ENCODE measurements around the gene RAB4A. TPM values are rescaled to one million over a fixed set of nuclear protein-coding genes. Genes with fewer than 3 reads are reported as not detected.
"Not testable (repeated sequence)": the region's sequence is repeated elsewhere in the genome, so short reads cannot be mapped to it uniquely, and the experiment has no call there.

The RAB4A gene
- total RNA-seq, 1 donor from 2014 or later: 28.2 TPM

DNA sequence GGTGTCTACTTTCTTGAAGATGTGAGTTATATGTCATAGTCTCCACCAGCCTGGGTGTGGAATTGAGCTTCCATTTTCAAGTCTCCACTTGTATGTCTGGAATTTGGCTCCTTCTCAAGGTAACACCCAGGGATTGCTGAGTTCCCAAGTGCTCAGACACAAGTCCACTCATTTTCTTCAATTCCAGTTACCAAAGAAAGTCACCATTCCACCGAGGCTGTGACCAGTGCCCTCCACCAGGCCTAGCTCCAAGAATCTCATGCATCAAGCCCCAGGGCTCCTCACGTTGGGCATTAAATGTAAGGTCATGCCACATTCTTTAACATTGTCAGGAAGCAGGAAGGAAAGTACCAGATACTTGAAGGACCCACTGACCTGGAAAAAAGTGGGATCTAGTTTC is 2.4 kb upstream of the RAB4A start:
- intact Hi-C loops (cut with micrococcal nuclease): no loop called here

DNA sequence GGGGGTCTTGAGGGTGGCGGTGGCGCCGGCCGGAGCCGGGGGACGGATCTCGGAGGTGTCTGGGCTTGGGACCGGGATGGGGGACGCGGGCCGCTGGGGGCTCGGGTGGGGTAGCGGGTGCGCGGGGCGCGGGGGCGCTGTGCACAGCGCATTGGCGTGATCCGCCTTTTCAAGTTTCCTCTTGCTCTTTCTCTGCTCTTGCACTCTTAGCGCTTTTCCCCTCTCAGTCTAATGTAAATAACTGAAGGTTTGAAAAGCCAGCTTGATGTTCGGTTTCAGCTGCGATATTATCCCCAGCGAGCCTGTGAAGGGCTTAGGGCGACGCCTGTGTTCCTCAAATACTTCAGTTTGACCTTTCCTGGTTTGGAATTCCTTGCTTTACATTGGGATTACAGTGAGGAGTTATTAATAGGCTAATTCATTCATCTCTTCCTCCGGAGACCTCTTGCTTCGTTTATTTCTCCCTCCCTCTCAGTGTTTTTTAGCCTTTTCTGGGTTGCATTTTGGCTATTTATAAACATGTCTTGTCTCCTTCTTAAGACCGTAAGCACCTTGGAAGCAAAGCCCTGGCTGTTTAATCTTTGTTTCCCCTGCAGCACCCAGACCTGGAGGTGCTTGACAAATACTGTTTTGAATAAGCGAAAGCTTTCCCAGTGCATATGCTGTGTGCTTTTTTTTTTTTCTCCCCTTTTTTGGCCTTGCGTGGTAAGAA is 693 bp downstream of the RAB4A start:
- intact Hi-C loops (cut with micrococcal nuclease): loop anchor here (1.0 to 5.0 kb wide), 6 partner anchors 18 to 353 kb away; partner anchors contain the start of genes ABCB10 and NUP133

GRCh38 chr1:229272164-229273158 is 1.6 kb downstream of the RAB4A start:
- intact Hi-C loops (cut with micrococcal nuclease): loop anchor here (5.0 kb wide), 3 partner anchors 170 to 285 kb away; partner anchors contain the start of genes ABCB10 and NUP133

DNA sequence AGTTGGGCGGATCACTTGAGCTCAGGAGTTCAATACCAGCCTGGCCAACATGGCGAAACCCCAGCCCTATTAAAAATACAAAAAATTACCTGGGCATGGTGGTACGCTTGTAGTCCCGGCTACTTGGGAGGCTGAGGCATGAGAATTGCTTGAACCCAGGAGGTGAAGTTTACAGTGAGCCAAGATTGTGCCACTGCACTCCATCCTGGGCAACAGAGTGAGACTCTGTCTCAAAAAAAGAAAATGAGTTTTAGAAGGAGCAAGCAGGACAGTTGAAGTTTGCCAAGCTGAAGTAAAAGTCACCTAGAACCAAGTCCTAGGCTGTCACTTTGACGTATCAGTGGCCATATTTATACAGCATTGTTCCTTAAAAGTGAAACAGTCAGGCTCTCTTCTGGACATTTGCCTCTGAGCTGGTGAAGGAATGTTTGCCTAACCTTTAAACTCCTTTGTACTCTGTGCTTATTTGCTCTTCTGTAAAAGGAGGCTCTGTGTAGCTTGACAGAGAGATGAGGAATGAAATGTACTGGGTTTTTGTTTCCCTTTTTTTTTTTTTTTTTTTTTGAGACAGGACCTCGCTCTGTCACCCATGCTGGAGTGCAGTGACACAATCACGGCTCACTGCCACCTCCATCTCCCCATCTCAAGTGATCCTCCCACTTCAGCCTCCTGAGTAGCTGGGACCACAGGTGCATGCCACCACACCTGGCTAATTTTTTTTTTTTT is 2.8 kb downstream of the RAB4A start:
- intact Hi-C loops (cut with micrococcal nuclease): loop anchor here (5.0 kb wide), 3 partner anchors 169 to 284 kb away; partner anchors contain the start of genes ABCB10 and NUP133

DNA sequence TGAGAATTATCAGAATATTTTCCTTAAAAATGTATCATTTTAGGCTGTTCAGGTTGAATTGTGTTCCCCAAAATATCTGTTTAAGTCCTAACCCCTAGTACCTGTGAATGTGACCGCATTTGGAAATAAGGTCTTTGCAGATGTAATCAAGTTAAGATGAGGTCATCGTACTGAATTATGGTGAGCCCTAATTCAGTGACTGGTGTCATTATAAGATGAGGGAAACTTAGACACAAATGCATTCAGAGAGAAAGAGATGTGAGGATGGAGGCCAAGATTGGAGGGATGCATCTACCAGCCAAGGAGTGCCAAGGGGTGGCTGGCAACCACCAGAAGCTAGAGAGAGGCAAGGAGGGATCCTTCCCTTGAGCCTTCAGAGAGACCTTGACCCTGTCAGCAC is 4.1 kb downstream of the RAB4A start:
- intact Hi-C loops (cut with micrococcal nuclease): no loop called here

DNA sequence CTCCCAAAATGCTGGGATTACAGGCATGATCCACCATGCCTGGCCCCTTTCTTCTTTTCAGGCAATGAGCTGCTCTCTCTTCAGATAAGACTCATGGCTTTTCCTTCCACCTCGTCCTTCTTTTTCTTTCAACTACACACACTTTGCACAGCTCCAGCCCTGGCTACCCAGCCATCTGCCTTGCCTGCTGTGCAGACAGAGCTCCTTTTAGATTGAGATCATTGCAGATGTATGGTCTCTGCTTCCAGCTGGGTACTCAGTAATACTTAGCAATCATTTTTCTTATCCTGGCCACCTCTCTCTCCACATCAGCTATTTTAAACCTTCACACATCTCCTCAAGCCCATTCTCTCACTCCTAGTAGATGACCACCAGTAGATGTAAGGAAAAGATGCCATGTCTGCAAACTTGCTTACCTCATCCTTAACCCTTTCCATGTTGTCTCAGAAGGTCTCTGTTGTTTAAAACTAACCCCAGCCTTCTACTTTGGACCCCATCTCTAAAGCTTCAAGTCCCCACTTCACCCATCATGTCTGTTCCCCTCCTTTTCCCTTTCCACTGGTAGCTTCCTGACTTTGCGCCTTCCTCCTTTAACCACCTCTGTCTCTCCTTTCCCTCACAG is 7.3 kb downstream of the RAB4A start:
- intact Hi-C loops (cut with micrococcal nuclease): no loop called here

DNA sequence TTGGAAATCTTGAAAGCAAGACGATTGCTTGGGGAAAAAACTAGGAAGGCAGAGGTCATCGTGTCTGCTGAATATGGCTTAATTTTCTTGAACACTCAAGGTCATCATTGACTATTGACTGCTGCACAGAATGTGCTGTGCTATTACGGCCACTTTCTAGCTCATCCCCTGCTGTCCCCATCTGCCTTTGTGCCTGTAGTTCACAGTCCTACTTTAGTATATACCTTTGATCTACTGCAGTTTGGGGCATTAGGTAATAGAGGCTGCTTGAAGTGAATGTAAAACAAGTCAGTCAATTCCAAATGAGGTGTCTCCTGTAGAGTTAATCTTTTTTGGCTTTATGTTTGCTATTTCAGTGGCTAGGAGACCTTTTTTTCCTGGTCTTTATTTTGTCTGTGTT is 8.3 kb downstream of the RAB4A start:
- intact Hi-C loops (cut with micrococcal nuclease): no loop called here

- intact Hi-C loops (cut with micrococcal nuclease): no loop called here
Measured at GRCh38 chr1:229280037-229280828, 9.3 kb downstream of the RAB4A start.

DNA sequence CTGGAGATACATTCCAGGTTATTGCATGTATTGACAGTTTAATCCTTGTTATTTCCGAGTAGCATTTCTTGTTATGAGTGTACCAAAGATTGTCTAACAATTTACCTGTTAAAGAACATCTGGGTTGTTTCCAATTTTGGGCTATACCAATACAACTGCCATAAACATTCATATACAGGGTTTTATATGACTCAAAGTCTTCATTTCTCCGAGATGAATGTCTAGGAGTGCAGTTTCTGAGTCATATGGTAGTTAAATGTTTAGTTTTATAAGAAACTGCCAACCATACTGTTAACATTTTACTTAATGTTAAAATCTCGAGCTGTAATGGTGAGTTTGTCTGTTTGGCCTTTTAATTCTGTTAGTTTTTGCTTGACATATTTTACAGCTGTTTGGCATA is 10.0 kb downstream of the RAB4A start:
- intact Hi-C loops (cut with micrococcal nuclease): no loop called here

DNA sequence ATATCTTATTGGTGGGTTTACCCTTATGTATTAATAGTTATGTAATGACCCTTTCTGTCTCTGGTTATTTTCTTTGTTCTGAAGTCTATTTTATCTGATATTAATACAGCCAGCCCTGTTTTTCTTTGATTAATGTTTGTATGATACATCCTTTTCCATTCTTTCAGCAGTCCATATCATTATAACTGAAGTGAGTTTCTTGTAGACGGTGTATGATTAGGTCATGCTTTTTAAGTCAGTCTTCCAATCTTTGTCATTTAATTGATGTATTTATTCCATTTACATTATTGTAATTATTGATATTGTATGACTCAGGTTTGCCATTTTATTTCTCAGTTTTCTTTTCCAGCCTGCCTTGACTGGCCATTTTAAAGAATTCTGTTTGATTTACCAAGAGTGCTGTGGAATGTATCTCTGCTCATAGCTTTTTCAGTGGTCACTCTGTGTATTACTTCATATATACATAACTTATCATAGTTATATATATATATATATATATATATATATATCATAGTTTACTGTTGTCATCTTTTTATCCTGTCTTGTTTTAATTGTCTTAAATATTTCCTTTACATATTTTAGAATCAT is 10.5 kb downstream of the RAB4A start:
- intact Hi-C loops (cut with micrococcal nuclease): no loop called here

DNA sequence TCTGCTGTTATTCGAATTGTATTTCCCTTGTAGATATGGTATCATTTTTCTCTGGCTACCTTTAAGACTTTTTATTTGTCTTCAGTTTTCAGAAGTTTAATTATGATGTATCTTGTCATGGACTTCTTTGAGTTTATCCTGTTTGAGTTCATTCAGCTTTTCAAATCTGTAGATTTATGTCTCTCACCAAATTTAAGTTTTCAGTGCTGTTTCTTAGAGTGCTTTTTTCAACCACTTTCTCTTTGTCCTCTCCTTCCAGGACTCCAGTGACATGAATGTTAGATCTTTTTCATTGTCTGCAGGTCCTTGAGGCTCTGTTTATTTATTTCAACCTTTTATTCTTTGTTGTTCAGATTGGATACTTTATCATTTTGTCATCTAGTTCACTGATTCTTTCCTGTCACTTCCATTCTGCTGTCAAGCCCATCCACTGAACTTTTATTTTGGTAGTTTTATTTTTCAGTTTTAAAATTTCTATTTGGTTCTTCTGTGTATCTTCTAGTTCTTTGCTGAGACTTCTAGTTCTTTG is 11.4 kb downstream of the RAB4A start:
- intact Hi-C loops (cut with micrococcal nuclease): no loop called here

GRCh38 chr1:229283183-229283611 is 12.3 kb downstream of the RAB4A start:
- intact Hi-C loops (cut with micrococcal nuclease): no loop called here

GRCh38 chr1:229284887-229285286 is 14.0 kb downstream of the RAB4A start:
- intact Hi-C loops (cut with micrococcal nuclease): no loop called here

DNA sequence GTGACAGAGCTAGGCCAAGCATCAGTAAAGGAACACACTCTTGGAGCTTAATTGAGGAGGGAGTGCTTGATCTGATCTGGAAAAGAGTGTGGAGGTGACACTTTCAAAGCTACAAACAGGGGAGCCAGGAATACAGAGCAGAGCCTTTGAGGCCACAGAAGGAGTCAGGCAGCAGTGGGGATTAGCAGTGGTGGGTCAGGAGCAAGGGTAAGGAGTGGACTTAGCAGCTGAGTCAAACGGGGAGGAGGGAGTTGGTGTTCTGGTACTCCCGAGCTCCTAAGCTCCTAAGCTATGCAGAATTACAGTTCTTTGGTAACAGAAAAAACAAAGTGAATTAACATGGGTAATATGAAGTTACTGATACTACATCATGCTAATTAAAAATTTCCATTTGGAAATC is 14.5 kb downstream of the RAB4A start:
- intact Hi-C loops (cut with micrococcal nuclease): no loop called here

DNA sequence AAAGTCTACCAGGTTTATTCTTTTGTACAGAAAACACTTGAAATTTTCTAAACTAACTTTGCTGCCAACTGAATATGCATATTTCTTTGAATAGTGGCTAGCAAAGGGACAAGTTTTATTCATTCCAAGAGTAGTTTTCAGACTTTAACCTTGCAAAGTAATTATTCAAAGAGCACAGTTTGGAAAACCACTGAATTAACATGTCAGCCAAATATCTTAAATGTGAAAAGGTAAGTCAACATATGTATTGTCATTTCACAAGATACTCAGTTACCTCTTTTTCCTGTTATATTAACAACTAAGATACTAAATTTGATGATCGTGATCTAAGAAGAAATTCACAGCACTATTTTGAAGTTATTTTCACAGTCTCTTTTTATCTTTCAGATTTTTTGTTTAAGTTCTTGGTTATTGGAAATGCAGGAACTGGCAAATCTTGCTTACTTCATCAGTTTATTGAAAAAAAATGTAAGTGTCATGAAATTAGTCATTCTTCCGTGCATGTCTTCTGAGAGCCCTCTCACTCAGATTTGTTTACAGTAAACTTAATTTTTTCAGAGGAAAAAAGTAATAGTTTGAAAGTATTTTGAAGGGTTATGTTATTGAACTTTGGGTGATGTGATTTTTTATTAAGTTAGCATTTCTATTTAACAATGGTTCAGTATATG is 15.3 kb downstream of the RAB4A start:
- intact Hi-C loops (cut with micrococcal nuclease): no loop called here

GRCh38 chr1:229287267-229287666 is 16.4 kb downstream of the RAB4A start:
- intact Hi-C loops (cut with micrococcal nuclease): no loop called here

GRCh38 chr1:229288516-229288915 is 17.6 kb downstream of the RAB4A start:
- intact Hi-C loops (cut with micrococcal nuclease): no loop called here

DNA sequence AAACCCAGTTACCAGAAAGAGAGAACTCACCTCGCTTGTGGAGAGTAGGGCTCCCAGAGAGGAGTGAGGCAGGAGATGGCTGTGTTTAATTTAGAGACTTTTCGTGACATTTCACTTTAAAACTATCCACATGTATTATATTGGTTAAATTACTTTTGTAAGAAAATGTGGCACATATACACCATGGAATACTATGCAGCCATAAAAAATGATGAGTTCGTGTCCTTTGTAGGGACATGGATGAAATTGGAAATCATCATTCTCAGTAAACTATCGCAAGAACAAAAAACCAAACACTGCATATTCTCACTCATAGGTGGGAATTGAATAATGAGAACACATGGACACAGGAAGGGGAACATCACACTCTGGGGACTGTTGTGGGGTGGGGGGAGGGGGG is 20.8 kb downstream of the RAB4A start:
- intact Hi-C loops (cut with micrococcal nuclease): not testable (repeated sequence)

All from T-helper 2 cell treated with Interferon-gamma antibody and Interleukin-4, amounts not matched to agents 100 ng/mL and 5 ng/mL, for 36 hours (primary cell).